ENCODE data around the gene ERGIC3.

- TF ChIP-seq THAP7 (CRISPR knock-in tag; IDR thresholded peaks at IDR 0.05), result no peak
- TF ChIP-seq, protein P1, sequence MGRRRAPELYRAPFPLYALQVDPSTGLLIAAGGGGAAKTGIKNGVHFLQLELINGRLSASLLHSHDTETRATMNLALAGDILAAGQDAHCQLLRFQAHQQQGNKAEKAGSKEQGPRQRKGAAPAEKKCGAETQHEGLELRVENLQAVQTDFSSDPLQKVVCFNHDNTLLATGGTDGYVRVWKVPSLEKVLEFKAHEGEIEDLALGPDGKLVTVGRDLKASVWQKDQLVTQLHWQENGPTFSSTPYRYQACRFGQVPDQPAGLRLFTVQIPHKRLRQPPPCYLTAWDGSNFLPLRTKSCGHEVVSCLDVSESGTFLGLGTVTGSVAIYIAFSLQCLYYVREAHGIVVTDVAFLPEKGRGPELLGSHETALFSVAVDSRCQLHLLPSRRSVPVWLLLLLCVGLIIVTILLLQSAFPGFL (CRISPR knock-in tag; IDR thresholded peaks at IDR 0.05), result no peak
- TF ChIP-seq CTCF (CRISPR knock-in tag; IDR thresholded peaks at IDR 0.05), result no peak
- TF ChIP-seq POLR2AphosphoS5 (IDR thresholded peaks at IDR 0.05; ENCODE audit: low read depth, low read length), result no peak
- no peak for TF ChIP-seq EED (CRISPR knock-in tag; IDR thresholded peaks at IDR 0.05)
- TF ChIP-seq FOXM1 (CRISPR knock-in tag; IDR thresholded peaks at IDR 0.05), result no peak
- TF ChIP-seq, protein P2, sequence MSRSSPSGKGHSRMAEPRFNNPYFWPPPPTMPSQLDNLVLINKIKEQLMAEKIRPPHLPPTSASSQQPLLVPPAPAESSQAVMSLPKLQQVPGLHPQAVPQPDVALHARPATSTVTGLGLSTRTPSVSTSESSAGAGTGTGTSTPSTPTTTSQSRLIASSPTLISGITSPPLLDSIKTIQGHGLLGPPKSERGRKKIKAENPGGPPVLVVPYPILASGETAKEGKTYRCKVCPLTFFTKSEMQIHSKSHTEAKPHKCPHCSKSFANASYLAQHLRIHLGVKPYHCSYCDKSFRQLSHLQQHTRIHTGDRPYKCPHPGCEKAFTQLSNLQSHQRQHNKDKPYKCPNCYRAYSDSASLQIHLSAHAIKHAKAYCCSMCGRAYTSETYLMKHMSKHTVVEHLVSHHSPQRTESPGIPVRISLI (CRISPR knock-in tag; IDR thresholded peaks at IDR 0.05; ENCODE audit: borderline replicate concordance), result no peak
Measured at GRCh38 chr20:35506872-35507638, 34.8 kb upstream of the ERGIC3 start.
